ENCODE data around the gene USP6NL.

USP6NL gene

DNA sequence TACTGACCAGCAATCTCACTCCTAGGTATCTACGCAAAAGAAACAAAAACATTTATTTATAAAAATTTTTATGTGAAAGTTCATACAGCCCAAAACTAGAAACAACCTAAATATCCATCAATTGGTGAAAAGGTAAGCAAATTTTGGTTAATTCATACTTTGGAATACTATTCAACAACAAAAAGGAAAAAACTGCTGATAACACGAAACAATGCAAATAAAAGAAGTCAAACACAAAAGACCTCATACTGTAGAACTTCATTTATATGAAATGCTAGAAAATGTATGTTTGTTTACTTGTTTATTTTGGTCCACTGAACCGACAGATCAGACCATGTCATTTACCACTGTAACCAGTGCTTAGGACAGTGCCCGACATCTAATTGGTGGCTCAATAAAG, 60.3 kb downstream of the USP6NL start:
- no peak for DNase-seq (ENCODE audit: low read depth in 2 of 2)

DNA sequence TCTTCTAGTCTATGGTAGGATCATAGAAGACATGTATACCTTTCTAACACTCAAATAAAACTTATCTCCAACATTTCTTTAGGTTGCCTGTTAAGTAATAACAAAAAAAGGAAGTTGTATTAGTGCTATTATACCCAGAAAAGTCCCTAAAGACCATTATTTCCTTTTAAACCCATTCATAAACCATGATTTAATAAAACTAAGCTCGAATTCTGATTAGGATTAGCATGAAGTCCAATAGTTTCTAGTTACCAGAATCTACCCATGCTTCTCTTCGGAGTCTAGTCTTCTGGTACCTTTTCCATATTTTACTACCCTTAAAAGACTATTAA, 62.7 kb downstream of the USP6NL start:
- DNase-seq (ENCODE audit: low read depth in 2 of 2) = no peak

DNA sequence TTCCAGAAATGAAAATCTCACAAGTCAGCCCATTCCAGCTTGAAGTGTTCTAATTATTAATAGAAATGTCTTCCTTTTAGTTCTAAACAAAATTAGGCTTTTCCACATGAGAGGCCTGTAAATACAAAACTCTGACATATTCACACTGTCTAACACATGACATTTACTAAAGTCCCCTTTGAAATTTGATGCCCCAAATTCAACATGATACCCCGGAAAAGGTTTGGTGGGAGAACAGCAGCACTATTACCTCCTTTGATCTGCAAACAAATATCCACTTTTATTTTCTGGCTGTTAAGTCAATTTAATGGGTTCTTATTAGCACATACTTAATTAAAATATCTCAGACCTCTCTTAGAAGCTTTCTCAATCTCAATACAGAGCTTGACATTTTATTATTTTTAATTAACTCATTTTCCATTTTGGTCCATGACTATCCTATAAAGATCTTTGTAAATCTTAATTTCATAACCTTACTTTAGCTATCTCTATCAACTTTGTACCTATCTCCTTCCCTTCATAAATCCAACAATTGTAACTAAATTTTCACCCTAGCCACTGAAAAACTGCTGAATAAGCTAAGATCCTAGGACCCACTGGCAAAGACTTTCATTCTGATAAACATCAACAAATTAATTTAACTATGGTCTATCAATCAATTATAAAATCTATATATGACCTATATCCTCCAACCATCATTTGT, 63.2 kb downstream of the USP6NL start:
- no peak for DNase-seq (ENCODE audit: low read depth in 2 of 2)

DNA sequence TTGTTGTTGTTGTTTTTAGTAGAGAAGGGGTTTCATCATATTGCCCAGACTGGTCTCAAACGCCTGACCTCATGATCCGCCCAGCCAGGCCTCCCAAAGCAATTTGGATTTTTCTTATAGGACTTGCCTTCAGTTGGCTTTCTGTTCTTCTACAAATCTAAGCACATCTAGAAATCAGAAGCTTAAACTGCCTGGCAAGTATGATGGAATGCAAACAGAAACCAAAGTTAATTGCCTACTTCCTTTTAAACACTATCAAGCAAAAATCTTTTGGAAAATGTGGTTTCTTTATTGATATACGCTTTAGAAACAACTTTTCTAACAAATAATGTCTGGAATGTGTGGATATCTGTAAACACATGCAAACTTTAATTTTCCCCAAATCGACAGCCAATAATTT, 64.9 kb downstream of the USP6NL start:
- DNase-seq (ENCODE audit: low read depth in 2 of 2) = no peak

DNA sequence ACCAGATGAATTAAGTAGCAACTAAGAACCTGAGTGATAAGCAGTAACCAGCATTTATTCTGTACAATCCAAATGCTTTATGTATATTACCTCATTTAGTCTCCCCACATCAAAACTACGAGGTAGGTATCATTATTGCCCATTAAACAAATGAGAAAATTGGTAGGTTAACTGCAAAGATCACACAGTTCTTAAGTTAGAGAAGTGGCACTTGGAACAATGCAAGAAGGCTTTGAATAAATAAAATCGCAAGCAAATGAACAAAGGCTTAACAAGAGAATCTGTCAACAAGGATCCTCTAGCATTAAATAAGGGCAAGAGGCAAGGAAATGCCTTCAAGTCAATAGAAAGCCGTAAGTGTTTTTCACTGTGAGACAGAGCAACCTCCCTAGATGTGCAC, 70.2 kb downstream of the USP6NL start:
- DNase-seq (ENCODE audit: low read depth in 2 of 2) = no peak

DNA sequence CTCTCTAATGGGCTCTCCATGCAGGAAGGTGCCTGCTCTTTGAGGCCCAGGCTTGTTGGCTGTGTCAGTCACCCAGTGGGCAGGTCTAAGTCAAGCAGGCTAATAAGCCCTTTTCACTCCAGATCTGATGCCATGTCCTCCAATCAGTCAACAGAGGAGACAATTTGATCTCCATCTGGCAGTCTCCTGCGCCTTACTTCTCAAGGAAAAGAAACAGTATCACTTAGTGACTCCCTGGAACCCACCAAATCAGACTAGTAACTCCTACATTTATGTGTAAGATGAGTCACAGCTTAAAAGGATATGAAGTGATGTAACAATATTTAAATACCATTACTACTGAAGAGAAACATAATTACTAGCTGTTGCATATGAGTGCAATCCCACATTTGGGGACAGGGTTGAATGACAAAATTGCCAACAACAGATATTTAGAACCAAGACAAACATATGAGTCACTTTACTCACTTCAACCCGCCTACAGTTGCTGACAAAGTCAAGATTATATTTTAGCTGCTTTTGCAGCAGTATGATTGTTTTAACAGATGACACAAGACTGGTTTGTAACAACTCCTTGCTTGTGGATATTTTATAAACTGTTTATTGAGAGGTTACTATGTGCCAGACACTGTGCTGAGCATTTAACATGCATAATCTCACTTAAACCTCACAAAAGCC, 72.1 kb downstream of the USP6NL start:
- DNase-seq (ENCODE audit: low read depth in 2 of 2) = no peak

DNA sequence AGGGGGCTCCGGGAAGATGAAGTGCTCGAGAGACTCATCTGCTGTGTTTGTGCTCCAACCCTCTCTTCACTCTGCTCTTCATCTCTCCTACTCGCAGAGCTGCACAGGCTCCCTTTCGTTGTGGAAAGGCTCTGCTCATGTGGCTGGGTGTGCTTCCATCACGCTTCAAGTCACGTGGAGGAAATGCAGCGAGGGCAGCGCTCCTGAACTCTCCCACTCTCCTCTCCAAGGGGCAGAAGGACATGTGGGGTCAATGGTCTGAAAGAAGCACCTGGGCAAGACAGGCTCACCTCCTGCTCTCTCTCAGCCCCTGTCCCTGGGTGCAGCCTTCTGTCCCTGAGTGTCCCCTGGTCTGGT, 72.6 kb downstream of the USP6NL start:
- no peak for DNase-seq (ENCODE audit: low read depth in 2 of 2)

DNA sequence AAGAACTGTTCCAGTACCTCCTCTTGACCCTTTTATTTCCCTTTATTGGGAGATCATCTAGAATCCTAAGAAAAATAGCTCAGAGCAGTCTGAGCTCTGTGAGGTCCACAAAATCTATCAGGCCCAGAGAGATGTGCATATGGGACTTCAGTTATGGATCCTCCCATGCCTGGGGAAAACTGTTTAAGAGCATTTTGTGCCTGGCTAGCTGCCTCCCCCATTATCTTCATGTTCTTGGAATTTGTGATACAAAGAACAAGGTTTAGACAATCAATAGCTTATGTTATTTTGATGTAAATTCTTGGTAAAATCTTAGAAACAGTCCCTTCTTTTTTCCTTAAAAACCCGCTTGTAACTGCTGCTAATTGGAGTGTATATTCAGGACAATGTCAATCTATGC, 75.2 kb downstream of the USP6NL start:
- no peak for DNase-seq (ENCODE audit: low read depth in 2 of 2)

DNA sequence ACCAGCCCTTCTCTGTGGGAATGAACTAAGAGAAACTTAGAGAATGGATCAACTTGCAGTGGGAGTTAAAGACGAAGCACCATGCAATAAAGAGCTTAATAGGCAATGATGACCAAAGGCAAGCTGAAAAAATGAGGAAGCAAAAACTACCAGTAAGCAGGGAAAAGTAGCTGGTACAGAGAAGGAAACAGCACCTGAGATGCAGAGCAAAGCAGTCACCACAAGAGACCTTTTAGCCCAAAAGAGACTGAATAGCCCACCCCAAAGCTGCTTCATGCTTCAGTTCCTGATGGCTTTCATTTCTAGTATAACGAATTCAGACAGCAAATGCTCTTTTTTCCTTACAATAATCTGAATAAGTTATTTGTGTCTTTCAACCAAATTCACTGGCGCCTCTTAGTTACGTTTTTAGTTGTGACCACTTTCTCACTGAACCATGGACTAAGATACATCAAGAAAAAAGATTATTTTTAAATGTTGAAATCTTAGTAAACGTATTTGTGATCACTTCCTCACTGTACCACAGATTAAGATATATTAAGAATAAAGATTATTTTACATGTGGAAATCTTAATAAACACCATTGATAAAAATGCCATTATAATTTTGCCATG, 76.0 kb downstream of the USP6NL start:
- DNase-seq (ENCODE audit: low read depth in 2 of 2) = no peak

DNA sequence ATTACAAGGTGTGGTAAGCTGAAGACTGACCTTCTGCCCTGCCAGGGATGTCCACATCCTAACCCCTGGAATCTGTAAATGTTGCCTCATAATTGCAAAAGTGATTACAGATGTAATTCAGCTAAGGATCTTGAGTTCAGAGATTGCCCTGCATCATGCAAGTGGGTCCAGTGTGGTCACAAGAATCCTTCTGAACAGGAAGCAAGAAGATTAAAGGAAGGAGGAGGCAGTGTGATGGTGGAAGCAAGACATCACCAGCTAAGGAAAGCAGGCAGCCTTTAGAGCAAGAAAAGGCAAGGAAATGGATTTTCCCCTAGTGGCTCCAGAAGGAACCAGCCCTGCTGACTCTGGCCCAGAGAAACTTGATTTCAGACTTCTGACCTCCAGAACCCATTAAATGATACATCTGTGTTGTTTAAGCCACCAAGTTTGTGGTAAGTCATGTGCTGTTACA, 78.1 kb downstream of the USP6NL start:
- DNase-seq (ENCODE audit: low read depth in 2 of 2) = no peak

DNA sequence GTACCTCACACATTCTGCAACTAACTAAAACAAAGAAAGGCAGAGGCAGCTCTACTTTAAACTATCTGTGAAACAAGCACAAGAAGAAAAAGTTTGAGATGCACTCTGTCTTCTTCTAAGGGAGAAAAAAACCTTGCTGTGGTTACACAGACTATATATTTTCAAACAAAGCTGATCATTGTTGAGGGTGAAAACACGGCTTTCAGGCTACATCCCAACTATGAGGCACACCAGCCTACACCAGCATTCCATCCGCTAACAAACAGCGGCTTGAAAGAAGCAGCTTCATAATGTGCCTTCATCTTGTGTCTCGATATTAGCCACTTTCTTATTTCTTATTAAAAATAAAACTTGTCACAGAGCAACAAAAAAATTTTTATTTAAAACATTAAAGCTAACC, 79.1 kb downstream of the USP6NL start:
- no peak for DNase-seq (ENCODE audit: low read depth in 2 of 2)

DNA sequence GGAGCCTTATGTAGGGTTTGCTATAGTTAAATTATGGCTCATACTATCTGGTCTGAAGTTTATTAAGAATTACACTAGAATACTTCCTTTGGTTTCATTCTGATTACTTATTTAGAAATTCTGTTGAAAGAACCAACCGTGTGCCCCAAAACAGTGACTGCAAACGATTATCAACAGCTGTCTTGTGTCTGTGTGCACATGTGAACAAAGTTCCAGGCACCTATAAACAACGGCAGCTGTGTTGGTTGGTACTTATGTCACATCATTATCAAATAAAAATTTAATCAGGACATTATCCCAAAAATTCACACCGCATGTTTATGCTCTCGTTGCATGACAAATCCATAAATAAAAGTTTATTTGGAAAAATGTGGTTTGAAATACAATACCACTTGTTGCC, 80.6 kb downstream of the USP6NL start:
- DNase-seq (ENCODE audit: low read depth in 2 of 2) = no peak

DNA sequence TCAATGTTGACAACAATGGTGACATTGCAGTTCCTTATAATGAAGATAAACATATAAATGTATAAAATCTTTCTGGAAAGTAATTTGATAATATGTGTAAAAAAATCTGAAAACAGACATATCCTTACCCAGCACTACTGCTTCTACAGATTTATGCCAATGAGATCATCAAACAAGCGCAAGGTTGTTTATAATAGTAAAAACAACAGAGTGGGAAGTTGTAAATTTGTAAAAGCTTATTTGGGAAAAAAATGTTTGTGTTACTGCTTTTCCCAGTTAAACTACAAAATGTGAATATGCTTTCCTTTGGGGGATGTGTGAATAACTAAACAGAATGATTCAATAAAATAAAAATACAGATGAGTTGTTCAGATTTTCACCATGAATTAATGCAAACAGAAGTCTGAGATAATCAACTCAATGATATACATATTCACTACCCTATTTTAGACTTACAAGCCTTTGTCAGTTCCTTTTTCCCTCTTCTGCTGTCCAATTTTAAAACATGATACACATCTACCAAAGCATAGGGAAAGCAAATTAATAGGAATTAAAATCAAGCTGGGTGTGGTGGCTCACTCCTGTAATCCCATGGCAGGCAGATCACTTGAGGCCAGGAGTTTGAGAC, 82.1 kb downstream of the USP6NL start:
- DNase-seq (ENCODE audit: low read depth in 2 of 2) = no peak

DNA sequence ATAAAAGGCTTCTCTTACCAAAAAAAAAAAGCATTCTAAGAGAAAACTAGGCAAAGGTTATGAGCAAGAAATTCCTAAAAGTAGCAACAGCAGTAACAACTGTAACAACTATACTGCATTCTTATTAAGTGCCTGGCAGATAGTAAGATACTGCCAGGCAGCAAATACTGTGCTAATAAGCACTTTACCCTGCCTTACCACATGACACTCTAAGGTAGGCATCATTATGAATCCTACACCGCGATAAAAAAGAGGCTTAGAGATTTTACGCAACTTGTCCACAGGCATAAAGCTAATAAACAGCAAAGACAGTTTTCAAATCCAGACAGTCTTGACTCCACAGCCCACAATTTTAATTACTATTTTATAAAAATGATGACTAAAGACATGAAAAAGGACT, 83.2 kb downstream of the USP6NL start:
- no peak for DNase-seq (ENCODE audit: low read depth in 2 of 2)

DNA sequence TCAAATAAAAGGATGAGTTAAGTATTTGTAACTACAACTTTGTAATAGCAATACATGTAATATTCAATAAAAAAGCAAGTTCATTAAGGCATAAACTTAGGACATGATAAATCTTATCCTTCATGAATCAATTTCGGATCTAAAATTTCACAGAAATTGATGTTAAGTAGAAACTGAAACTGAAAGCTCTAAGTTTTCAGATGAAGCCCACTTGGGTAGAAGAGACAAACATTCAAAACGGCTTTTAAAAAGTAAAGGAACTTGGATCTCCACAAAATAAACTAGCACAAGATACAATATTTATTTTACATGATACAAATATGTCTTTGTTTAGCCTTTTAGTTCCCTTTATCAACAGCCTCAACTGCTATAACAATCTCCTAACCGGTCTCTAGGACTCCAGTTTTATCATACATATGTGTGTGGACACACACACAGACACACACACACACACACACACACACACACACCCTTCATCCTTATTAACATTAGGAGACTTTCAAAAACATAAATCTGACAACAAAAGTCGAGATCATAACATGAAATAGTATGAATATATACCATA, 83.7 kb downstream of the USP6NL start:
- no peak for DNase-seq (ENCODE audit: low read depth in 2 of 2)

DNA sequence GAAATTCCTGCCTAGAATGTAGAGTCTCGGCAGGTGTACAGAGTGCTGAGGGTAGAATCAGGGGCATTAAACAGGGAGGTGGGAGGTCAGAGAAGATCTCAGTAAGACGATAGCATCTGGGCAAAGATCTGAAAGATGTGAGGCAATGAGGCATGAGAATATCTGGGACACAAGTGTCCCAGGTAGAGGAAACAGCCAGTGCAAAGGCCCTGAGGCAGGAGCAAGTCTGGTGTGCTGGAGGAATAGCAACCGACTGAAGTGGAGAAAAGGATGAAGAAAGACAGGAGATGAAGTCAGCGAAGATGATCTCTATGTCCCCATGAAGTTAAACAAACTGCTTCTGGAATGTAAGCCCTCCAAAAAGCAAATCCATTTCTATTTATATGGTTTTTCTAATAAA, 84.4 kb downstream of the USP6NL start:
- DNase-seq (ENCODE audit: low read depth in 2 of 2) = no peak

DNA sequence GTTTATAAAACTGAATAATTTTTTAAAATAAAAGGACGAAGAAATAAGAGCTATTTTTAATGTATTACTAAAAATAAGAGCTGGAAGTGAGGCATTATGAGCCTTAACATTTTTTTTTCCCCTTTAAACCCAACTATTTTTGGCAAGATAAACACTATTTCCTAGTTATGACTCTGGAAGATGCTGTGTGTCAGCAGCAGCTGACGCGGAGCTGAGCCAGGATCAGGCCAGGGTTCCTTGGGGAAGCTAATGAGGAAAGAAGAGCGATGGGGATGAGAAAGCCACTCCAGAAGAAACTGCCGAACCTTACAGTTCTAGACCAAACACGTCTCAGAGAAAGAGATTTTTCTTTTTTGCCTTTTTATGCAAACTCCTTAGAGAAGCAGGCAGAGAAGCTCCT, 85.9 kb downstream of the USP6NL start:
- DNase-seq (ENCODE audit: low read depth in 2 of 2) = no peak

DNA sequence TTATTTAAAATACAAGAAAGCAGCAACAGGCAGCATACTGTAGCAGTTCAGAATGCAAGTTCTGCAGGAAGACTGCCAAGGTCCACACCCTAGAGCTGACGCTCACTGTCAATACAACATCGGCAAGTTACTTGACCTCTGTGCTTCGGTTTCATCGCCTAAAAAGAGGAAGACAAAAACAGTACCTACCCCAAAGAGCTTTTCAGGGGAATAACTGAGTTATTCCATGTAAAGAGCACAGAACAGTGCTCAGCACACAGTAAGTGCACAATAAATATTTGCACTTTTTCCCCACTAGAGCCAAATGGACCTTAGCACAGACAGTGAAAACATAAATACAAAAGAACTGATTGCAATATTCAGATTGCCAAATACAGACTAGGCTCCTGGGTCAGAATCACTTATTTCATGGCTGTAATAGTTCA, 88.6 kb downstream of the USP6NL start:
- no peak for DNase-seq (ENCODE audit: low read depth in 2 of 2)

DNA sequence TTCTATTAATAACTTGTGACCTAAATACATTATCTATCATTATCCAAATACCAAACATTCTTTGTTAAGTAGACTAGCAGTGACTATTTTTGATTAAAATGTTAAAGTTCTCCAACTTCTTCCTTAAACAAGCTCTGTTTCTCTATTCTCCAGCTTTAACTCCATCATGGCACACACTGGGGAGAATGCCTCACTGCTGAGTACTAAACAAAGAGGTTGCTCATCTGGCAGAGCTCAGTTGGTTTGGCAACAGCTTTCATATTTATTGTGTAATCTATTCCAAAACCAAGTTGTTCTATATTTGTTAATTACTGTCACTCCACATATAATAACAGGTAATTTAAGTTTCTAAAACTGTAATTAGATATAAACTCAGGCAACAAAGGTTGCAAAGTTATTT, 89.6 kb downstream of the USP6NL start:
- no peak for DNase-seq (ENCODE audit: low read depth in 2 of 2)

DNA sequence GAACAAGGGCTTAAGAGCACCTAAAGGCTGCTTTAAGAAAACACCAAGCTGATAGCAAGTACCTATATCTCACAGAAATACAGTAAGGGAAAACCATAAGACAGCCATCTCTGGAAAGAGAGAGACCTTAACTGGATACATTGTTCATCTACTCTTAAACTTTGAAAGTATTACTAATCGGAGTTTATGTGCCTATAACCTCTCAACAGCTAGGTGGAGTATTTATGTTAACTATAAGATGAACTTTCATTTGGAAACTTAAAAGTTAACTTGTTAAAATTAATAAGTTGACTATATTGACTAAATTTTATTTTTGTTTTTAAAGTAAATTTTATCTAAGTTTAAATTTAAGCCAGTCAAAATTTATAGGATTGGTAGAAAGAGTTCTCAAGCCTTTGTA, 90.6 kb downstream of the USP6NL start:
- DNase-seq (ENCODE audit: low read depth in 2 of 2) = no peak

DNA sequence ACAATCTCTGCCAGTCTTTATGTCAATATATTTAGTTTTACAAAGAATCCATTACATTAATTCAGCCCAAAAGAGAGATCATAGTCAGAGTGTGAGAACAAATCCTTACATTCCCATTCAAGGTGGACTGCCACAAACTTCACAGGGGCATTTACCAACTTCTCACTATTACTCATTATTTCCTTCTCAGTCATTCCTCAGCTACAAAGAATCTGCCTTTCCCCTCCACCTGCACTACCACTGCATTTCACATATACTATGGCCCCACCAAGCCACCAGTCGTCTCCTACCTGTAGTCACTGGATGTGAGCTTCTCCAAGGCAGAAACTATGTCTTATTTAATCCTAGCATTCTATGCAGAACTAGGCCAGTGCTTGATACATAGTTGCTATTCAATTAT, 94.3 kb downstream of the USP6NL start:
- no peak for DNase-seq (ENCODE audit: low read depth in 2 of 2)

DNA sequence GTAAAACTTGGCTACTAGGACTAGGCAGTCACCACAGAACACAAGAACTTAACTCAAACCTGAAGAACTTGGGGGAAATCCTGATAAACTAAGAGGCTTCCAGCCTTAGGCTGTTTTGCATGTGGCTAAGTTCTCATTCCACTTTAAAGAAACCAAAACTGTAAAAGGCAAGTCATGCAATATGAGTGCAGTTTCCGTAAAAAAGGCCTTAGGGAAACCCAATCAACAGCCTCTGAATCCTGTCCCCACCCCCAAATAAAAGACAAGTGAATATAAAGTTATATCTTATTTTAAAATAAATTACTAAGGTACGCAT, 95.1 kb downstream of the USP6NL start:
- DNase-seq (ENCODE audit: low read depth in 2 of 2) = no peak
